Endodermal cell (in vitro differentiated cells): Measurements from ENCODE around the gene ITGB1. TPM values are rescaled to one million over a fixed set of nuclear protein-coding genes. Genes with fewer than 3 reads are reported as not detected.

Experiments used
- DNase-seq: peaks from one replicate; pipeline ENCODE4 v3.0.0-alpha.2; 2017
- H3K27ac ChIP-seq: 2 replicates; pipeline ENCODE4 v1.5.1; 2013; ENCODE audit warnings: mild to moderate bottlenecking, low read depth, low read length, moderate library complexity
- H3K27me3 ChIP-seq: 2 replicates; pipeline ENCODE4 v1.6.1; 2013; ENCODE audit warnings: mild to moderate bottlenecking, low read length, moderate library complexity; ENCODE audit not compliant: insufficient read depth, control insufficient read depth, poor library complexity, severe bottlenecking
- H3K36me3 ChIP-seq: 2 replicates; pipeline ENCODE4 v1.7.0; 2013; ENCODE audit warnings: mild to moderate bottlenecking, low read length, moderate library complexity; ENCODE audit not compliant: control insufficient read depth, insufficient read depth
- H3K4me1 ChIP-seq: one replicate; pipeline ENCODE4 v1.7.0; 2013; ENCODE audit warnings: low read length; ENCODE audit not compliant: control insufficient read depth, insufficient read depth
- H3K4me3 ChIP-seq: 2 replicates; pipeline ENCODE4 v1.5.1; 2013; ENCODE audit warnings: mild to moderate bottlenecking, low read length, moderate library complexity
- H3K9ac ChIP-seq: 2 replicates; pipeline ENCODE4 v1.6.1; 2013; ENCODE audit warnings: mild to moderate bottlenecking, low read length, moderate library complexity; ENCODE audit not compliant: poor library complexity, severe bottlenecking; ENCODE audit errors: extremely low read depth
- H3K9me3 ChIP-seq: 2 replicates; pipeline ENCODE4 v1.6.1; 2013; ENCODE audit warnings: mild to moderate bottlenecking, low read length, moderate library complexity; ENCODE audit not compliant: control insufficient read depth
- H3K27ac Mint-ChIP-seq: 2 replicates; pipeline ENCODE4 v1.8.0; 2020; ENCODE audit warnings: mixed read lengths
- H3K27me3 Mint-ChIP-seq: 2 replicates; pipeline ENCODE4 v1.8.0; 2021; ENCODE audit warnings: mild to moderate bottlenecking, mixed read lengths; ENCODE audit not compliant: insufficient read depth
- H3K36me3 Mint-ChIP-seq: 2 replicates; pipeline ENCODE4 v1.8.0; 2020; ENCODE audit warnings: low read depth, mixed read lengths
- H3K4me1 Mint-ChIP-seq: 2 replicates; pipeline ENCODE4 v1.8.0; 2020; ENCODE audit warnings: mixed read lengths
- H3K4me3 Mint-ChIP-seq: 2 replicates; pipeline ENCODE4 v1.8.0; 2020; ENCODE audit warnings: mild to moderate bottlenecking, moderate library complexity, mixed read lengths
- H3K9me3 Mint-ChIP-seq: 2 replicates; pipeline ENCODE4 v1.8.0; 2020; ENCODE audit warnings: mild to moderate bottlenecking, mixed read lengths
- WGBS, 2 experiments: methylation state at CpG; one replicate each; pipeline versions ENCODE4 v1.1.5 to v1.1.7; 2013; ENCODE audit warnings: missing lambda C conversion rate in 2 of 2, mixed read lengths in 1 of 2; ENCODE audit not compliant: insufficient coverage in 1 of 2, insufficient read length in 1 of 2; 5-methylcytosine and 5-hydroxymethylcytosine counted together
- total RNA-seq, 2 donors: library from RNA; stranded (reverse); fragmentation: NEBNext Ultra II Directional in 1 of 2; extraction: Animal tissue kit (Norgen Biotek cat#: 25700) in 1 of 2; gene quantifications; 2 replicates in 1 of 2; 3 replicates in 1 of 2; pipeline ENCODE4 v1.2.1, GENCODE V29; 2021
- TF ChIP-seq, protein P1 (sequence below): fragments of 200-600 bp; sonication (generic); conservative IDR thresholded peaks from 2 replicates; pipeline ENCODE4 v1.5.0; 2021; ENCODE audit warnings: antibody characterized with exemption, mild to moderate bottlenecking

ITGB1 gene
- total RNA-seq, 2 donors from 2014 or later, result 239 to 285 TPM

DNA sequence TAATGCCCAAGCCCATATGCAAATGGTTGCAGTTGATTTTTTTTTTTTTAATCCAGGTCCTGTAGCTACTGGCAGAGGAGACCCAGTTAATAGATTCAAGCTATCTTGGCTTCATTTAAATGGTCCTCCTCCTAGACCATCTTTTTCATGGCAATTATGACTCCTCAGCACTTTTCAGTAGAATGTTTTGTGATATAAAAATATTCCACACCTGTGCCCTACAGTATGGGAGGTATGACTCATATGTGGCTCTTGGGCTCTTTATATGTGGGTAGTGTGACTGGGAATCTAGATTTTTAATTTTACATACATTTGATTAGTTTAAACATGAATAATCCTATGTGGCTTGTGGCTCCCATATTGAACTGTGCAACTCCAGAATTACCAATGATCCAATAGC is 80.1 kb downstream of the ITGB1 start:
- Mint-ChIP-seq H3K27ac (no peak overlapping the region), H3K4me3 (no peak overlapping the region), H3K36me3 (no peaks in the 10 kb centered on the region), H3K9me3 (no peaks in the 10 kb centered on the region), H3K27me3 (peaks cover 21% of the 10 kb centered on the region), H3K4me1 (peaks cover 10% of the 10 kb centered on the region)
- no peaks in the 10 kb centered on the region for H3K4me1 ChIP-seq
- no peak for DNase-seq
- H3K4me3 ChIP-seq, result no peak overlapping the region
- no peak overlapping the region for H3K27ac ChIP-seq
- no peaks in the 10 kb centered on the region for H3K9me3 ChIP-seq
- H3K9ac ChIP-seq, result no peak overlapping the region
- no peaks in the 10 kb centered on the region for H3K36me3 ChIP-seq
- TF ChIP-seq, protein P1, sequence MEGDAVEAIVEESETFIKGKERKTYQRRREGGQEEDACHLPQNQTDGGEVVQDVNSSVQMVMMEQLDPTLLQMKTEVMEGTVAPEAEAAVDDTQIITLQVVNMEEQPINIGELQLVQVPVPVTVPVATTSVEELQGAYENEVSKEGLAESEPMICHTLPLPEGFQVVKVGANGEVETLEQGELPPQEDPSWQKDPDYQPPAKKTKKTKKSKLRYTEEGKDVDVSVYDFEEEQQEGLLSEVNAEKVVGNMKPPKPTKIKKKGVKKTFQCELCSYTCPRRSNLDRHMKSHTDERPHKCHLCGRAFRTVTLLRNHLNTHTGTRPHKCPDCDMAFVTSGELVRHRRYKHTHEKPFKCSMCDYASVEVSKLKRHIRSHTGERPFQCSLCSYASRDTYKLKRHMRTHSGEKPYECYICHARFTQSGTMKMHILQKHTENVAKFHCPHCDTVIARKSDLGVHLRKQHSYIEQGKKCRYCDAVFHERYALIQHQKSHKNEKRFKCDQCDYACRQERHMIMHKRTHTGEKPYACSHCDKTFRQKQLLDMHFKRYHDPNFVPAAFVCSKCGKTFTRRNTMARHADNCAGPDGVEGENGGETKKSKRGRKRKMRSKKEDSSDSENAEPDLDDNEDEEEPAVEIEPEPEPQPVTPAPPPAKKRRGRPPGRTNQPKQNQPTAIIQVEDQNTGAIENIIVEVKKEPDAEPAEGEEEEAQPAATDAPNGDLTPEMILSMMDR, result no peak
- no peaks in the 10 kb centered on the region for H3K27me3 ChIP-seq

DNA sequence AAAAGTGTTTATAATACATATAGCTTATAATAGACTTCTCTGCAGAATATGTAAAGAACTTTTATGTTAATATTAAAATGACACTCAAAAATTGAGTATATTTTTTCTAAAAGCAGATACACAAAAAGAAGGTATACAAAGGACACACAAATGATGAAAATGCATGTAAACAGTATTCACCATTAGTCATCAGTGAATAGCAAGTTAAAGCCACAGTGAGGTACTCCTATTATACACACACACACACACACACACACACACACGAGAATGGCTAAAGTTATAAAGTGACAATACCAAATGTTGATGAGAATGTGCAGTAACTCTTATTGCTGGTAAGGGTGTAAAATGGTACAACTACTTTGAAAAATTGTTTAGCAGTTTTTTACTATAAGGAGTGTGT is 92.9 kb downstream of the ITGB1 start:
- no CpG with 5 or more reads among the region's 1 CpG for WGBS, 2 experiments
- TF ChIP-seq, protein P1, result no peak
- Mint-ChIP-seq H3K27ac (no peak overlapping the region), H3K9me3 (no peaks in the 10 kb centered on the region), H3K4me1 (no peaks in the 10 kb centered on the region), H3K36me3 (no peaks in the 10 kb centered on the region), H3K27me3 (peaks cover 32% of the 10 kb centered on the region), H3K4me3 (no peak overlapping the region)
- H3K27me3 ChIP-seq, result peaks cover 9% of the 10 kb centered on the region
- DNase-seq, result no peak
- H3K4me1 ChIP-seq, result no peaks in the 10 kb centered on the region
- H3K4me3 ChIP-seq, result no peak overlapping the region
- H3K9ac ChIP-seq, result no peak overlapping the region
- no peaks in the 10 kb centered on the region for H3K9me3 ChIP-seq
- H3K27ac ChIP-seq, result no peak overlapping the region
- H3K36me3 ChIP-seq, result no peaks in the 10 kb centered on the region

DNA sequence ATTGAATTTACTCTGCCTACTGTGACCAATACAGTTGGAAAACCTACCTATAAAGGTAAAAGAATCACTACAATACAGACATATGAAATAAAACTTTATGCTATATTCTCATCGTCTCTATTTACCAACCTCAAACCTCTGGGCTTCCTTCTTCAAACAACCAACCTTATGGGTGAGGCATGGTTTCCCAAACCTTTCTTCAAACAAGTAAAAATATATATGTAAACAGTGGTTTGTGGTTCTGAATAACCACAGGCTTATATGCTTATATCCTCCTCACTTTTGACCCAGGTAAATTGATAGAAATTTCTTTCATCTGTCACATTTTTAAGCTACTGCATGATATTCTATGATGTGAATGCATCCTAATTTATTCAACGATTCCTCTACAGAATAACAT is 103.6 kb downstream of the ITGB1 start:
- Mint-ChIP-seq H3K27me3 (peaks cover 3% of the 10 kb centered on the region), H3K4me3 (no peak overlapping the region), H3K9me3 (no peaks in the 10 kb centered on the region), H3K36me3 (no peaks in the 10 kb centered on the region), H3K4me1 (no peaks in the 10 kb centered on the region), H3K27ac (no peak overlapping the region)
- TF ChIP-seq, protein P1, result no peak
- H3K9me3 ChIP-seq, result no peaks in the 10 kb centered on the region
- 88% methylated on average over 1 of the region's 2 CpGs; no CpG with 5 or more reads in 1 of the 2 experiments for WGBS, 2 experiments
- no peaks in the 10 kb centered on the region for H3K36me3 ChIP-seq
- H3K9ac ChIP-seq, result no peak overlapping the region
- no peak for DNase-seq
- no peak overlapping the region for H3K4me3 ChIP-seq
- no peak overlapping the region for H3K27ac ChIP-seq
- H3K4me1 ChIP-seq, result no peaks in the 10 kb centered on the region
- H3K27me3 ChIP-seq, result no peaks in the 10 kb centered on the region
